ENCODE data around the gene RHOF.
"Not testable (repeated sequence)": the region's sequence is repeated elsewhere in the genome, so short reads cannot be mapped to it uniquely, and the experiment has no call there.

RHOF gene

GRCh38 chr12:121791671-121792551 is 1.6 kb downstream of the RHOF start:
- DNase-seq, result peak; percentile 64 to 69

- DNase-seq, result not testable (repeated sequence)
Observed at GRCh38 chr12:121790785-121791184, 2.7 kb downstream of the RHOF start.

GRCh38 chr12:121789800-121790728 is 3.4 kb downstream of the RHOF start:
- peak; percentile 96 to 97 for DNase-seq

GRCh38 chr12:121789233-121789781 is 4.2 kb downstream of the RHOF start:
- peak; percentile 67 to 70 for DNase-seq

- DNase-seq, result no peak
Observed at GRCh38 chr12:121788176-121788818, 5.2 kb downstream of the RHOF start.

GRCh38 chr12:121787063-121788025 is 6.1 kb downstream of the RHOF start:
- peak; percentile 61 to 79 for DNase-seq

- DNase-seq, result peak in 1 of 2 donors; percentile 64
Observed at GRCh38 chr12:121786440-121786825, 7.1 kb downstream of the RHOF start.

- DNase-seq, result no peak
Observed at GRCh38 chr12:121784460-121784859, 9.0 kb downstream of the RHOF start.

- no peak for DNase-seq
Observed at GRCh38 chr12:121783766-121784165, 9.7 kb downstream of the RHOF start.

- DNase-seq, result peak; percentile 71 to 75
Observed at GRCh38 chr12:121781998-121782979, 11.2 kb downstream of the RHOF start.

GRCh38 chr12:121781484-121781997 is 11.9 kb downstream of the RHOF start:
- DNase-seq, result no peak

- no peak for DNase-seq
Observed at GRCh38 chr12:121780429-121780828, 13.1 kb downstream of the RHOF start.

- DNase-seq, result no peak
Observed at GRCh38 chr12:121779422-121779895, 14.0 kb downstream of the RHOF start.

- no peak for DNase-seq
Observed at GRCh38 chr12:121778567-121779421, 14.7 kb downstream of the RHOF start.

- peak; percentile 87 to 88 for DNase-seq
Observed at GRCh38 chr12:121776190-121777098, 17.0 kb downstream of the RHOF start.

- no peak for DNase-seq
Observed at GRCh38 chr12:121775501-121775900, 18.0 kb downstream of the RHOF start.

GRCh38 chr12:121774968-121775474 is 18.5 kb downstream of the RHOF start:
- no peak for DNase-seq
